Measurements from ENCODE around the gene VTI1A.
"Not testable (repeated sequence)": the region's sequence is repeated elsewhere in the genome, so short reads cannot be mapped to it uniquely, and the experiment has no call there.

Gene VTI1A

GRCh38 chr10:112446855-112447619 lies at the start of gene VTI1A, which contains the start of gene ZDHHC6:
TSS of gene VTI1A (plus strand) at chr10:112447215. CDS start at chr10:112447374, 159 bp downstream.
TSS of gene ZDHHC6 (minus strand) at chr10:112446914. CDS start at chr10:112445436, 1,478 bp downstream.
- H3K4me1 Mint-ChIP-seq: peaks cover 44% of the 10 kb centered on the region

GRCh38 chr10:112397592-112397991 lies 49.4 kb upstream of the VTI1A start:
- Mint-ChIP-seq H3K27me3 (no peaks in the 10 kb centered on the region), H3K4me1 (peaks cover 17% of the 10 kb centered on the region), H3K4me3 (no peak overlapping the region), H3K9me3 (no peaks in the 10 kb centered on the region), H3K36me3 (ENCODE audit: insufficient read depth) (peaks cover 30% of the 10 kb centered on the region), H3K27ac (ENCODE audit: low read depth) (no peak overlapping the region)
- no peak for ATAC-seq (replicated peaks; ENCODE audit: extremely low read depth, poor library complexity, severe bottlenecking)
- DNase-seq (ENCODE audit: low spot score in 2 of 2): no peak

More at GRCh38 chr10:112446855-112447619, at the start of gene VTI1A, which contains the start of gene ZDHHC6:
- peak within 1 kb of the TSS; percentile 90 for H3K4me3 Mint-ChIP-seq
- DNase-seq (ENCODE audit: low spot score in 2 of 2) (peak; percentile 75 to 77), ATAC-seq (replicated peaks; ENCODE audit: extremely low read depth, poor library complexity, severe bottlenecking) (peak; percentile 91)
- H3K27me3 Mint-ChIP-seq: no peaks in the 10 kb centered on the region
- peak within 1 kb of the TSS; percentile 93 for H3K27ac Mint-ChIP-seq (ENCODE audit: low read depth)
- H3K9me3 Mint-ChIP-seq: no peaks in the 10 kb centered on the region
- peaks cover 25% of the 10 kb centered on the region for H3K36me3 Mint-ChIP-seq (ENCODE audit: insufficient read depth)

- Mint-ChIP-seq H3K36me3 (ENCODE audit: insufficient read depth) (peaks cover 61% of the 10 kb centered on the region), H3K4me1 (peaks cover 6% of the 10 kb centered on the region), H3K4me3 (no peak overlapping the region), H3K27ac (ENCODE audit: low read depth) (peak overlapping the region; percentile 47), H3K9me3 (no peaks in the 10 kb centered on the region), H3K27me3 (no peaks in the 10 kb centered on the region)
- no peak for DNase-seq (ENCODE audit: low spot score in 2 of 2)
- no peak for ATAC-seq (replicated peaks; ENCODE audit: extremely low read depth, poor library complexity, severe bottlenecking)
Measured at GRCh38 chr10:112402917-112403316, 44.1 kb upstream of the VTI1A start.

- peaks cover 64% of the 10 kb centered on the region for H3K36me3 Mint-ChIP-seq (ENCODE audit: insufficient read depth)
Measured at GRCh38 chr10:112404617-112405016, 42.4 kb upstream of the VTI1A start.

GRCh38 chr10:112406806-112407205 lies 40.2 kb upstream of the VTI1A start:
- H3K27ac Mint-ChIP-seq (ENCODE audit: low read depth); H3K4me3 Mint-ChIP-seq; DNase-seq (ENCODE audit: low spot score in 2 of 2); H3K27me3 Mint-ChIP-seq; H3K4me1 Mint-ChIP-seq; H3K9me3 Mint-ChIP-seq; ATAC-seq (replicated peaks; ENCODE audit: extremely low read depth, poor library complexity, severe bottlenecking): not testable (repeated sequence)
- peaks cover 64% of the 10 kb centered on the region for H3K36me3 Mint-ChIP-seq (ENCODE audit: insufficient read depth)

More at GRCh38 chr10:112404617-112405016, 42.4 kb upstream of the VTI1A start:
- H3K27me3 Mint-ChIP-seq: no peaks in the 10 kb centered on the region
- H3K4me1 Mint-ChIP-seq: peaks cover 6% of the 10 kb centered on the region
- DNase-seq (ENCODE audit: low spot score in 2 of 2) (no peak), ATAC-seq (replicated peaks; ENCODE audit: extremely low read depth, poor library complexity, severe bottlenecking) (no peak)
- H3K4me3 Mint-ChIP-seq: no peak overlapping the region
- H3K27ac Mint-ChIP-seq (ENCODE audit: low read depth): peak overlapping the region; percentile 11
- H3K9me3 Mint-ChIP-seq: no peaks in the 10 kb centered on the region

GRCh38 chr10:112407696-112408095 lies 39.3 kb upstream of the VTI1A start:
- no peaks in the 10 kb centered on the region for H3K9me3 Mint-ChIP-seq
- H3K27me3 Mint-ChIP-seq: no peaks in the 10 kb centered on the region
- H3K4me3 Mint-ChIP-seq: no peak overlapping the region
- peaks cover 67% of the 10 kb centered on the region for H3K36me3 Mint-ChIP-seq (ENCODE audit: insufficient read depth)
- no peak for ATAC-seq (replicated peaks; ENCODE audit: extremely low read depth, poor library complexity, severe bottlenecking)
- no peaks in the 10 kb centered on the region for H3K4me1 Mint-ChIP-seq
- no peak for DNase-seq (ENCODE audit: low spot score in 2 of 2)
- no peak overlapping the region for H3K27ac Mint-ChIP-seq (ENCODE audit: low read depth)

GRCh38 chr10:112409299-112409698 lies 37.7 kb upstream of the VTI1A start:
- Mint-ChIP-seq H3K4me3 (no peak overlapping the region), H3K36me3 (ENCODE audit: insufficient read depth) (peaks cover 67% of the 10 kb centered on the region), H3K27me3 (no peaks in the 10 kb centered on the region), H3K9me3 (no peaks in the 10 kb centered on the region), H3K4me1 (no peaks in the 10 kb centered on the region), H3K27ac (ENCODE audit: low read depth) (no peak overlapping the region)
- DNase-seq (ENCODE audit: low spot score in 2 of 2) (no peak), ATAC-seq (replicated peaks; ENCODE audit: extremely low read depth, poor library complexity, severe bottlenecking) (no peak)

GRCh38 chr10:112409755-112410154 lies 37.3 kb upstream of the VTI1A start:
- Mint-ChIP-seq H3K27me3 (no peaks in the 10 kb centered on the region), H3K36me3 (ENCODE audit: insufficient read depth) (peaks cover 66% of the 10 kb centered on the region), H3K9me3 (no peaks in the 10 kb centered on the region), H3K4me1 (no peaks in the 10 kb centered on the region), H3K27ac (ENCODE audit: low read depth) (no peak overlapping the region), H3K4me3 (no peak overlapping the region)
- ATAC-seq (replicated peaks; ENCODE audit: extremely low read depth, poor library complexity, severe bottlenecking) (no peak), DNase-seq (ENCODE audit: low spot score in 2 of 2) (no peak)

GRCh38 chr10:112412696-112413095 lies 34.3 kb upstream of the VTI1A start:
- Mint-ChIP-seq H3K27ac (ENCODE audit: low read depth) (no peak overlapping the region), H3K4me1 (peaks cover 9% of the 10 kb centered on the region), H3K27me3 (no peaks in the 10 kb centered on the region), H3K4me3 (no peak overlapping the region), H3K9me3 (no peaks in the 10 kb centered on the region), H3K36me3 (ENCODE audit: insufficient read depth) (peaks cover 73% of the 10 kb centered on the region)
- DNase-seq (ENCODE audit: low spot score in 2 of 2): no peak
- no peak for ATAC-seq (replicated peaks; ENCODE audit: extremely low read depth, poor library complexity, severe bottlenecking)

GRCh38 chr10:112421731-112422130 lies 25.3 kb upstream of the VTI1A start:
- H3K27ac Mint-ChIP-seq (ENCODE audit: low read depth): no peak overlapping the region

GRCh38 chr10:112424651-112425050 lies 22.4 kb upstream of the VTI1A start:
- Mint-ChIP-seq H3K4me3 (no peak overlapping the region), H3K36me3 (ENCODE audit: insufficient read depth) (peaks cover 70% of the 10 kb centered on the region), H3K27me3 (no peaks in the 10 kb centered on the region), H3K9me3 (no peaks in the 10 kb centered on the region), H3K27ac (ENCODE audit: low read depth) (no peak overlapping the region), H3K4me1 (peaks cover 6% of the 10 kb centered on the region)
- no peak for DNase-seq (ENCODE audit: low spot score in 2 of 2)
- no peak for ATAC-seq (replicated peaks; ENCODE audit: extremely low read depth, poor library complexity, severe bottlenecking)

More at GRCh38 chr10:112421731-112422130, 25.3 kb upstream of the VTI1A start:
- H3K9me3 Mint-ChIP-seq: no peaks in the 10 kb centered on the region
- DNase-seq (ENCODE audit: low spot score in 2 of 2) (no peak), ATAC-seq (replicated peaks; ENCODE audit: extremely low read depth, poor library complexity, severe bottlenecking) (no peak)
- H3K36me3 Mint-ChIP-seq (ENCODE audit: insufficient read depth): peaks cover 62% of the 10 kb centered on the region
- no peaks in the 10 kb centered on the region for H3K4me1 Mint-ChIP-seq
- no peaks in the 10 kb centered on the region for H3K27me3 Mint-ChIP-seq
- no peak overlapping the region for H3K4me3 Mint-ChIP-seq

GRCh38 chr10:112426111-112426510 lies 20.9 kb upstream of the VTI1A start:
- Mint-ChIP-seq H3K9me3 (no peaks in the 10 kb centered on the region), H3K4me1 (peaks cover 6% of the 10 kb centered on the region), H3K27ac (ENCODE audit: low read depth) (no peak overlapping the region), H3K36me3 (ENCODE audit: insufficient read depth) (peaks cover 63% of the 10 kb centered on the region), H3K27me3 (no peaks in the 10 kb centered on the region), H3K4me3 (no peak overlapping the region)
- ATAC-seq (replicated peaks; ENCODE audit: extremely low read depth, poor library complexity, severe bottlenecking) (no peak), DNase-seq (ENCODE audit: low spot score in 2 of 2) (no peak)

GRCh38 chr10:112429147-112429546 lies 17.9 kb upstream of the VTI1A start:
- H3K9me3 Mint-ChIP-seq: no peaks in the 10 kb centered on the region
- ATAC-seq (replicated peaks; ENCODE audit: extremely low read depth, poor library complexity, severe bottlenecking): peak; percentile 54
- H3K4me3 Mint-ChIP-seq: no peak overlapping the region
- peaks cover 6% of the 10 kb centered on the region for H3K4me1 Mint-ChIP-seq
- H3K27ac Mint-ChIP-seq (ENCODE audit: low read depth): peak overlapping the region; percentile 63
- DNase-seq (ENCODE audit: low spot score in 2 of 2): no peak
- no peaks in the 10 kb centered on the region for H3K27me3 Mint-ChIP-seq
- H3K36me3 Mint-ChIP-seq (ENCODE audit: insufficient read depth): peaks cover 59% of the 10 kb centered on the region

Data from central memory CD8-positive, alpha-beta T cell (primary cell).